Measurements from ENCODE around the gene EIF2A.

The EIF2A gene

DNA sequence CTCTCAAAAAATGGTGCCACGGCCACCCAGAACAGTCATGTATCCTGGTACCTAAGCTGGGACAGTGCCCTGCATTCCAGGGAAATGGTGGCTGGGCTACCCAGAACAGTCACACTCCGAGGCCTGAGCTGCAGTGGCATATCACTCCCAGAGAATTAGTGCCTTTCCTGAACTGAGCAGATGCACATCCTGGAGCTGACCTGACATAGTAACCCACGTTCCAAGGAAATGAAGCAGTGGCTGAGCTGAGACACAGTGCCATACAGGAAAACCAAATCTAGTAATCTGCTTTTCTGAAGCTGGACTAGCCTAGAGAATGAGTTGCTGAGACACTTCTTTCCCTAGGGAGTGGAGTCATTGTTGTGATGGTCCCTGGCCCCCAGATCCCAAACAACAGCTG is 42.1 kb upstream of the EIF2A start:
- no peak overlapping the region for H2AFZ ChIP-seq (ENCODE audit: low read depth, low read length, severe bottlenecking)
- no peaks in the 10 kb centered on the region for H3K79me2 ChIP-seq (ENCODE audit: insufficient read depth, low read length)
- H3K9me3 ChIP-seq (ENCODE audit: insufficient read depth, low read length), result peaks cover 8% of the 10 kb centered on the region; the same call in 1 of the 2 replicates
- no peak for TF ChIP-seq EZH2phosphoT487 (conservative IDR thresholded peaks at IDR 0.05; ENCODE audit: low read length)
- TF ChIP-seq, protein P1, sequence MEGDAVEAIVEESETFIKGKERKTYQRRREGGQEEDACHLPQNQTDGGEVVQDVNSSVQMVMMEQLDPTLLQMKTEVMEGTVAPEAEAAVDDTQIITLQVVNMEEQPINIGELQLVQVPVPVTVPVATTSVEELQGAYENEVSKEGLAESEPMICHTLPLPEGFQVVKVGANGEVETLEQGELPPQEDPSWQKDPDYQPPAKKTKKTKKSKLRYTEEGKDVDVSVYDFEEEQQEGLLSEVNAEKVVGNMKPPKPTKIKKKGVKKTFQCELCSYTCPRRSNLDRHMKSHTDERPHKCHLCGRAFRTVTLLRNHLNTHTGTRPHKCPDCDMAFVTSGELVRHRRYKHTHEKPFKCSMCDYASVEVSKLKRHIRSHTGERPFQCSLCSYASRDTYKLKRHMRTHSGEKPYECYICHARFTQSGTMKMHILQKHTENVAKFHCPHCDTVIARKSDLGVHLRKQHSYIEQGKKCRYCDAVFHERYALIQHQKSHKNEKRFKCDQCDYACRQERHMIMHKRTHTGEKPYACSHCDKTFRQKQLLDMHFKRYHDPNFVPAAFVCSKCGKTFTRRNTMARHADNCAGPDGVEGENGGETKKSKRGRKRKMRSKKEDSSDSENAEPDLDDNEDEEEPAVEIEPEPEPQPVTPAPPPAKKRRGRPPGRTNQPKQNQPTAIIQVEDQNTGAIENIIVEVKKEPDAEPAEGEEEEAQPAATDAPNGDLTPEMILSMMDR (IDR thresholded peaks at IDR 0.05; ENCODE audit: insufficient read depth, low read length, poor library complexity, severe bottlenecking), result no peak
- no peak overlapping the region for H3K4me3 ChIP-seq (ENCODE audit: insufficient read depth, low read length, poor library complexity, severe bottlenecking)
- no peak overlapping the region for H3K4me2 ChIP-seq (ENCODE audit: low read depth, low read length, poor library complexity, severe bottlenecking)
- no peaks in the 10 kb centered on the region for H3K27me3 ChIP-seq (ENCODE audit: low read length)
- no peak overlapping the region for H3K27ac ChIP-seq (ENCODE audit: low read depth, low read length)
- H3K36me3 ChIP-seq (ENCODE audit: low read length), result no peaks in the 10 kb centered on the region
- H3F3A ChIP-seq (ENCODE audit: insufficient read depth), result no peaks in the 10 kb centered on the region
- H3K9ac ChIP-seq (ENCODE audit: low read length), result no peak overlapping the region
- no peaks in the 10 kb centered on the region for H3K9me2 ChIP-seq (replicated peaks; ENCODE audit: insufficient read depth, low read length)
- H4K20me1 ChIP-seq (ENCODE audit: low read depth, low read length), result no peaks in the 10 kb centered on the region

DNA sequence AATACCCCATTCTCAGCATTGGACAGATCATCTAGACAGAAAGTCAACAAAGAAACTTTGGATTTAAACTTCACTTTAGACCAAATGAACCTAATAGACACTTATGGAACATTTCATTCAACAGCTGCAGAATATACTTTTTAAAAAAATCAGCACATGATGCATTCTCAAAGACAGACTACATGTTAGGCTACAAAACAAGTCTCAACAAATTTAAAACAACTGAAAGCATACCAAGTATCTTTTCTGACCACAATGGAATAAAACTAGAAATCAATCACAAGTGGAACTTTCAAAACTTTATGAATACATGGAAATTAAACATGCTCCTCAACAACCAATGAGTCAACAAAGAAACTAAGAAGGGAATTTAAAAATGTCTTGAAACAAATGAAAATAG is 38.2 kb upstream of the EIF2A start:
- TF ChIP-seq, protein P1 (IDR thresholded peaks at IDR 0.05; ENCODE audit: insufficient read depth, low read length, poor library complexity, severe bottlenecking), result no peak
- TF ChIP-seq EZH2phosphoT487 (conservative IDR thresholded peaks at IDR 0.05; ENCODE audit: low read length), result no peak
- no peak overlapping the region for H3K27ac ChIP-seq (ENCODE audit: low read depth, low read length)
- H3K79me2 ChIP-seq (ENCODE audit: insufficient read depth, low read length), result no peaks in the 10 kb centered on the region
- no peaks in the 10 kb centered on the region for H3K9me2 ChIP-seq (replicated peaks; ENCODE audit: insufficient read depth, low read length)
- H4K20me1 ChIP-seq (ENCODE audit: low read depth, low read length), result no peaks in the 10 kb centered on the region
- H3F3A ChIP-seq (ENCODE audit: insufficient read depth), result no peaks in the 10 kb centered on the region
- H3K9ac ChIP-seq (ENCODE audit: low read length), result no peak overlapping the region
- no peaks in the 10 kb centered on the region for H3K36me3 ChIP-seq (ENCODE audit: low read length)
- no peak overlapping the region for H2AFZ ChIP-seq (ENCODE audit: low read depth, low read length, severe bottlenecking)
- H3K27me3 ChIP-seq (ENCODE audit: low read length), result no peaks in the 10 kb centered on the region
- H3K4me2 ChIP-seq (ENCODE audit: low read depth, low read length, poor library complexity, severe bottlenecking), result no peak overlapping the region
- no peaks in the 10 kb centered on the region for H3K9me3 ChIP-seq (ENCODE audit: insufficient read depth, low read length)
- no peak overlapping the region for H3K4me3 ChIP-seq (ENCODE audit: insufficient read depth, low read length, poor library complexity, severe bottlenecking)

DNA sequence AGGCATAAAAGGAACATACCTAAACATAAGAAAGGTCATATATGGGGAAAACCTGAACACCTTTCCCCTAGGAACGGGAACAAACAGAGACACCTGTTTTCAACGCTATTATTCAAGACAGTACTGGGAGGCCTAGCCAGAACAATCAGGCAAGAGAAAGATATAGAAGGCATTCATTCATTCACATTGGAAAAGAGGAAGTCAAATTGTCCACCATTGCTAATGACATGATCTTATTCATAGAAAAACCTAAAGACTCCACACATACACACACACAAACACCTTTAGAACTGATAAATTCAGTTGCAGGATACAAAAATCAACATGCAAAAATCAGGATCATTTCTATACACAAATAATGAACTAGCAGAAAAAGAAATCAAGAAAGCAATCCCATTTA is 36.8 kb upstream of the EIF2A start:
- no peaks in the 10 kb centered on the region for H3K9me3 ChIP-seq (ENCODE audit: insufficient read depth, low read length)
- no peak overlapping the region for H3K4me3 ChIP-seq (ENCODE audit: insufficient read depth, low read length, poor library complexity, severe bottlenecking)
- no peak overlapping the region for H3K27ac ChIP-seq (ENCODE audit: low read depth, low read length)
- H3F3A ChIP-seq (ENCODE audit: insufficient read depth), result no peaks in the 10 kb centered on the region
- no peaks in the 10 kb centered on the region for H3K9me2 ChIP-seq (replicated peaks; ENCODE audit: insufficient read depth, low read length)
- no peak overlapping the region for H3K4me2 ChIP-seq (ENCODE audit: low read depth, low read length, poor library complexity, severe bottlenecking)
- no peaks in the 10 kb centered on the region for H3K27me3 ChIP-seq (ENCODE audit: low read length)
- no peaks in the 10 kb centered on the region for H4K20me1 ChIP-seq (ENCODE audit: low read depth, low read length)
- TF ChIP-seq, protein P1 (IDR thresholded peaks at IDR 0.05; ENCODE audit: insufficient read depth, low read length, poor library complexity, severe bottlenecking), result no peak
- no peak for TF ChIP-seq EZH2phosphoT487 (conservative IDR thresholded peaks at IDR 0.05; ENCODE audit: low read length)
- no peaks in the 10 kb centered on the region for H3K79me2 ChIP-seq (ENCODE audit: insufficient read depth, low read length)
- no peaks in the 10 kb centered on the region for H3K36me3 ChIP-seq (ENCODE audit: low read length)
- no peak overlapping the region for H3K9ac ChIP-seq (ENCODE audit: low read length)
- no peak overlapping the region for H2AFZ ChIP-seq (ENCODE audit: low read depth, low read length, severe bottlenecking)
